H9 (cell line): Measurements from ENCODE around the gene RAD51D. TPM values are rescaled to one million over a fixed set of nuclear protein-coding genes. Genes with fewer than 3 reads are reported as not detected.

Experiments
- DNase-seq: peaks from one replicate; pipeline ENCODE4 v3.0.0-alpha.2; 2017
- H2AFZ ChIP-seq: one replicate; pipeline ENCODE4 v1.6.1; 2013; ENCODE audit warnings: mild to moderate bottlenecking, low read length, control low read depth, moderate library complexity
- H2AK5ac ChIP-seq: 2 replicates; pipeline ENCODE4 v1.6.1; 2013; ENCODE audit warnings: low read length, control low read depth, mixed read lengths; ENCODE audit not compliant: insufficient read length
- H2BK120ac ChIP-seq: one replicate; pipeline ENCODE4 v1.6.1; 2013; ENCODE audit warnings: low read depth, mild to moderate bottlenecking, low read length, control low read depth, inconsistent platforms; ENCODE audit not compliant: poor library complexity, severe bottlenecking
- H2BK12ac ChIP-seq: 2 replicates; pipeline ENCODE4 v1.6.1; 2013; ENCODE audit warnings: low read length, control low read depth, mixed read lengths, low read depth; ENCODE audit not compliant: insufficient read length
- H2BK15ac ChIP-seq: 2 replicates; pipeline ENCODE4 v1.6.1; 2013; ENCODE audit warnings: low read depth, low read length, control low read depth
- H2BK20ac ChIP-seq: one replicate; pipeline ENCODE4 v1.6.1; 2013; ENCODE audit warnings: low read depth, mild to moderate bottlenecking, low read length, control low read depth, inconsistent platforms; ENCODE audit not compliant: poor library complexity, severe bottlenecking
- H2BK5ac ChIP-seq: 2 replicates; pipeline ENCODE4 v1.6.1; 2013; ENCODE audit warnings: low read length, control low read depth, mixed read lengths; ENCODE audit not compliant: insufficient read length
- H3K14ac ChIP-seq: 2 replicates; pipeline ENCODE4 v1.6.1; 2013; ENCODE audit warnings: low read length, control low read depth; ENCODE audit not compliant: insufficient read depth
- H3K18ac ChIP-seq: 2 replicates; pipeline ENCODE4 v1.6.1; 2013; ENCODE audit warnings: low read depth, mild to moderate bottlenecking, mixed read lengths, low read length, control low read depth; ENCODE audit not compliant: insufficient read length
- H3K23ac ChIP-seq: 2 replicates; pipeline ENCODE4 v1.6.1; 2013; ENCODE audit warnings: low read length, control low read depth, mixed read lengths, low read depth; ENCODE audit not compliant: insufficient read length
- H3K23me2 ChIP-seq: 2 replicates; pipeline ENCODE4 v1.6.1; 2013; ENCODE audit warnings: low read depth, mild to moderate bottlenecking, mixed read lengths, low read length, control low read depth; ENCODE audit not compliant: insufficient read length, poor library complexity, severe bottlenecking
- H3K27ac ChIP-seq: 2 replicates; pipeline ENCODE4 v1.5.1; 2013; ENCODE audit warnings: low read length, control low read depth, mixed read lengths, low read depth; ENCODE audit not compliant: insufficient read length
- H3K27me3 ChIP-seq: 2 replicates; pipeline ENCODE4 v1.6.1; 2013; ENCODE audit warnings: low read length, control low read depth, inconsistent platforms; ENCODE audit not compliant: insufficient read depth
- H3K4ac ChIP-seq: 2 replicates; pipeline ENCODE4 v1.6.1; 2013; ENCODE audit warnings: low read depth, mild to moderate bottlenecking, control low read depth, inconsistent platforms, low read length, moderate library complexity
- H3K4me1 ChIP-seq: 2 replicates; pipeline ENCODE4 v1.6.1; 2013; ENCODE audit warnings: low read length, control low read depth, inconsistent platforms; ENCODE audit not compliant: insufficient read depth
- H3K4me2 ChIP-seq: 2 replicates; pipeline ENCODE4 v1.6.1; 2013; ENCODE audit warnings: low read length, control low read depth, mixed read lengths; ENCODE audit not compliant: insufficient read length, insufficient read depth
- H3K56ac ChIP-seq: 2 replicates; pipeline ENCODE4 v1.6.1; 2013; ENCODE audit warnings: low read depth, mild to moderate bottlenecking, mixed read lengths, low read length, control low read depth; ENCODE audit not compliant: insufficient read length
- H3K79me1 ChIP-seq: 2 replicates; pipeline ENCODE4 v1.6.1; 2013; ENCODE audit warnings: low read depth, mild to moderate bottlenecking, moderate library complexity, low read length, control low read depth, inconsistent platforms; ENCODE audit not compliant: insufficient read depth, poor library complexity, severe bottlenecking
- H3K79me2 ChIP-seq: 2 replicates; pipeline ENCODE4 v1.6.1; 2013; ENCODE audit warnings: low read length, control low read depth, inconsistent platforms; ENCODE audit not compliant: insufficient read depth
- H3K9ac ChIP-seq: 2 replicates; pipeline ENCODE4 v1.6.1; 2013; ENCODE audit warnings: low read length, control low read depth, mixed read lengths; ENCODE audit not compliant: insufficient read length; ENCODE audit errors: extremely low read depth
- H3K9me3 ChIP-seq: one replicate; pipeline ENCODE4 v1.6.1; 2013; ENCODE audit warnings: low read depth, low read length, inconsistent platforms; ENCODE audit not compliant: control insufficient read depth
- H3T11ph ChIP-seq: one replicate; pipeline ENCODE4 v1.6.1; 2013; ENCODE audit warnings: mild to moderate bottlenecking, low read length, control low read depth, inconsistent platforms
- H4K20me1 ChIP-seq: one replicate; pipeline ENCODE4 v1.6.1; 2013; ENCODE audit not compliant: control insufficient read depth, insufficient read length, insufficient read depth
- H4K5ac ChIP-seq: 2 replicates; pipeline ENCODE4 v1.6.1; 2013; ENCODE audit warnings: low read depth, mild to moderate bottlenecking, mixed read lengths, low read length, control low read depth; ENCODE audit not compliant: insufficient read length
- H4K8ac ChIP-seq: replicated peaks from 2 replicates; pipeline ENCODE4 v1.6.1; 2013; ENCODE audit warnings: low read length, control low read depth, mixed read lengths, low read depth; ENCODE audit not compliant: insufficient read length
- H4K91ac ChIP-seq: 2 replicates; pipeline ENCODE4 v1.6.1; 2013; ENCODE audit warnings: low read depth, mild to moderate bottlenecking, moderate library complexity, mixed read lengths, low read length, control low read depth; ENCODE audit not compliant: insufficient read length
- H3K27ac Mint-ChIP-seq, 3 experiments: 2 replicates in 2 of 3; 3 replicates in 1 of 3; pipeline ENCODE4 v1.8.0; 2020 to 2021; ENCODE audit warnings: mixed read lengths in 3 of 3, mild to moderate bottlenecking in 1 of 3, moderate library complexity in 1 of 3
- H3K27me3 Mint-ChIP-seq: 2 replicates; pipeline ENCODE4 v1.8.0; 2021; ENCODE audit warnings: low read depth, mild to moderate bottlenecking, moderate library complexity, mixed read lengths
- H3K36me3 Mint-ChIP-seq, 3 experiments: 2 replicates in 2 of 3; 3 replicates in 1 of 3; pipeline ENCODE4 v1.8.0; 2020 to 2021; ENCODE audit warnings: low read depth in 3 of 3, mixed read lengths in 3 of 3; ENCODE audit not compliant: insufficient read depth in 1 of 3
- H3K4me1 Mint-ChIP-seq, 2 experiments: 2 replicates each; pipeline ENCODE4 v1.8.0; 2020; ENCODE audit warnings: mixed read lengths in 2 of 2
- H3K4me3 Mint-ChIP-seq, 2 experiments: 2 replicates in 1 of 2; 3 replicates in 1 of 2; pipeline ENCODE4 v1.8.0; 2020 to 2021; ENCODE audit warnings: mild to moderate bottlenecking in 2 of 2, mixed read lengths in 2 of 2, moderate library complexity in 1 of 2
- H3K9me3 Mint-ChIP-seq, 2 experiments: 2 replicates in 1 of 2; 3 replicates in 1 of 2; pipeline ENCODE4 v1.8.0; 2020; ENCODE audit warnings: mild to moderate bottlenecking in 2 of 2, mixed read lengths in 2 of 2, moderate library complexity in 1 of 2
- CTCF ChIP-seq: fragments of 200-600 bp; sonication (generic); conservative IDR thresholded peaks from 3 replicates; pipeline ENCODE4 v1.8.0; 2021; ENCODE audit warnings: antibody characterized with exemption, mild to moderate bottlenecking
- WGBS: extraction: QIAGEN DNeasy Blood & Tissue Kit; methylation state at CpG from one replicate; pipeline ENCODE4 v1.1.7; 2013; ENCODE audit warnings: missing lambda C conversion rate, low lambda C conversion rate, mixed read lengths; ENCODE audit not compliant: insufficient read length; ENCODE audit errors: extremely low coverage; 5-methylcytosine and 5-hydroxymethylcytosine counted together
- total RNA-seq: library from RNA; stranded (reverse); gene quantifications from 2 replicates; pipeline ENCODE4 v1.2.1, GENCODE V29; 2021

RAD51D gene
- total RNA-seq, 1 experiment from 2014 or later = 15.8 TPM

DNA sequence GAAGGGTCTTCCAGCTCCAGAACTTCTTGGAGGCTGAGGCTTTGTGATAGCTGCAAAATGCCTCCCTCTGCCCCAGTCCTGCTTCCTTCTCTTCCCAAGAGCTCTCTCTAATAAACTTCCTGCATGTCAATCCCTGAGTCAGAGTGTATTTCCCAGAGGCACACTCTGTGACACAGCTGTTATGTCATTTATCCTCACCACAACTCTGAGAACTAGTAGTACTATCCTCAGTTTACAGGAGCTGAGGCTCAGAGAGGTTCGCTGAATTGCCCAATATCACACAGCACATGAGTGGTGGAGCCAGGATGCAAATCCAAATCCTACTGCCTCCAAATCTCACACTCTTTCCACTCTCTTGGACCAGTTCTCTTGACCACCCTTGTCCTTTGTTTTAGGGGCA, 48.0 kb upstream of the RAD51D start:
- Histone ChIP-seq H4K8ac (no peak overlapping the region), H2AK5ac (no peak overlapping the region), H3T11ph (no peak overlapping the region), H3K27me3 (no peaks in the 10 kb centered on the region), H3K23me2 (no peaks in the 10 kb centered on the region), H2BK12ac (no peak overlapping the region), H3K9ac (no peak overlapping the region), H3K79me2 (no peaks in the 10 kb centered on the region), H3K4me1 (no peaks in the 10 kb centered on the region), H3K18ac (no peak overlapping the region), H3K14ac (no peak overlapping the region), H2BK20ac (no peak overlapping the region), H3K9me3 (no peaks in the 10 kb centered on the region), H3K23ac (no peak overlapping the region), H3K4me2 (no peak overlapping the region), H3K79me1 (no peaks in the 10 kb centered on the region), H3K4ac (no peak overlapping the region), H3K56ac (no peak overlapping the region), H2BK120ac (no peak overlapping the region), H2AFZ (no peak overlapping the region), H2BK15ac (no peak overlapping the region), H4K91ac (no peak overlapping the region), H2BK5ac (no peak overlapping the region), H3K27ac (no peak overlapping the region), H4K5ac (no peak overlapping the region), H4K20me1 (no peaks in the 10 kb centered on the region)
- Mint-ChIP-seq H3K27ac (no peak overlapping the region), H3K36me3 (no peaks in the 10 kb centered on the region), H3K9me3 (no peaks in the 10 kb centered on the region), H3K27me3 (no peaks in the 10 kb centered on the region), H3K4me1 (peaks cover 3% of the 10 kb centered on the region in 2 experiments; a peak in 2 of 4 replicates), H3K4me3 (no peak overlapping the region)
- DNase-seq = no peak
- no CpG with 5 or more reads among the region's 1 CpG for WGBS
- no peak for TF ChIP-seq CTCF
